ENCODE data around the gene TBCD.

DNA sequence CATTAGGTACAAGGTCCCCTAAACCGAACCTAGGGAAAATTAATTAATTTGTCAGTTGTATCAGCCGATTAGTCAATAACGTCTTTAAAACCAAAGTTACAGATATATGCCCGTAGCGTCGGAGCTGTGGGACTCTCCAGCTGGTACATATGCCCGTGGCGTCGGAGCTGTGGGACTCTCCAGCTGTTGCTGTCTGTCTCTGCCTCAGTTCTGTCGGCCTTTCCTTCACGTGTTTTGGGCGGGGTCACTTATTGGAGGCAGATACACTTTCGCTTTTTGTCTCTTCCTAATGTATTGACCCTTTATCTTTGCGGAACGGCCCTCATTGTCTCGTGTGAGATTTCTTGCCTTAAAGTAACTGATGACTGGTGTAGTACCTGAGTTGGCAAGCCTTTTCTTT is 150.0 kb downstream of the TBCD start:
- TF ChIP-seq CTCF (conservative IDR thresholded peaks at IDR 0.05; ENCODE audit: low read length) (no peak), EZH2phosphoT487 (IDR thresholded peaks at IDR 0.05; ENCODE audit: borderline replicate concordance, low read depth, low read length) (no peak)

All from OCI-LY7 (cell line).